Ovary (tissue), 3 donors: ENCODE measurements around the gene GDF7.

Source experiments
- EP300 ChIP-seq: sonication (generic); formaldehyde crosslinking; IDR thresholded peaks from one replicate; pipeline ENCODE4 v1.6.1; 2017; ENCODE audit warnings: antibody characterized with exemption
- POLR2A ChIP-seq: fragments of 450-650 bp; IDR thresholded peaks from one replicate; pipeline ENCODE4 v1.6.1; 2017; ENCODE audit warnings: antibody characterized with exemption, mild to moderate bottlenecking, moderate library complexity
- TF ChIP-seq, protein P1 (sequence below), 3 donors: fragments of 450-650 bp in 2 of 3; fragments of 200-600 bp in 1 of 3; IDR thresholded peaks; one replicate each; pipeline versions ENCODE4 v1.5.1 to v1.8.0; 2016 to 2022; ENCODE audit warnings: antibody characterized with exemption in 3 of 3, mild to moderate bottlenecking in 1 of 3
- donor health status: DM: no; HTN: no; CAD: no.

DNA sequence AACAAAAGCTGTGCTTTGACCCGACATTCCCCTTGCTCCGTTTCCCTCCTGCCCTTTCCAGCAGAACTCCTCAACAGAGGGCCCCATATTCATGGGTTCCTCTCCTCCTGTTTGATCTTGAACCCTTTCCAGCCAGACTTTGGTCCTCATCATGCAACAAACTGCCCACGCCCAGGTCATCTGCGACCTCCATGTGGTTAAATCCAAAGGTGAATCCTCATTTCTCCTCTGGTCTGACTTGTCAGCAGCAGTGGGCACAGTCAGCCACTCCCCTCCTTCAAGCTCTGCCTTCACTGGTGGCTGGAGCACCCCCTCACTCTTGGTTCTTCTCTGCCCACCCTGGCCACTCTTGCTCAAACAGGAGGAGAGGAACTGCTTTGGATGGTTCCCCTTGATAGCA, 18.7 kb upstream of the GDF7 start:
- TF ChIP-seq, protein P1, sequence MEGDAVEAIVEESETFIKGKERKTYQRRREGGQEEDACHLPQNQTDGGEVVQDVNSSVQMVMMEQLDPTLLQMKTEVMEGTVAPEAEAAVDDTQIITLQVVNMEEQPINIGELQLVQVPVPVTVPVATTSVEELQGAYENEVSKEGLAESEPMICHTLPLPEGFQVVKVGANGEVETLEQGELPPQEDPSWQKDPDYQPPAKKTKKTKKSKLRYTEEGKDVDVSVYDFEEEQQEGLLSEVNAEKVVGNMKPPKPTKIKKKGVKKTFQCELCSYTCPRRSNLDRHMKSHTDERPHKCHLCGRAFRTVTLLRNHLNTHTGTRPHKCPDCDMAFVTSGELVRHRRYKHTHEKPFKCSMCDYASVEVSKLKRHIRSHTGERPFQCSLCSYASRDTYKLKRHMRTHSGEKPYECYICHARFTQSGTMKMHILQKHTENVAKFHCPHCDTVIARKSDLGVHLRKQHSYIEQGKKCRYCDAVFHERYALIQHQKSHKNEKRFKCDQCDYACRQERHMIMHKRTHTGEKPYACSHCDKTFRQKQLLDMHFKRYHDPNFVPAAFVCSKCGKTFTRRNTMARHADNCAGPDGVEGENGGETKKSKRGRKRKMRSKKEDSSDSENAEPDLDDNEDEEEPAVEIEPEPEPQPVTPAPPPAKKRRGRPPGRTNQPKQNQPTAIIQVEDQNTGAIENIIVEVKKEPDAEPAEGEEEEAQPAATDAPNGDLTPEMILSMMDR (IDR thresholded peaks at IDR 0.05): no peak
- no peak for TF ChIP-seq EP300
- TF ChIP-seq POLR2A: no peak
